NCI-H1092 treated with DMSO at 0.1 percent for 48 hours (cell line): ENCODE measurements around the gene FBXW12.
"Not testable (repeated sequence)": the region's sequence is repeated elsewhere in the genome, so short reads cannot be mapped to it uniquely, and the experiment has no call there.

ENCODE experiments used
- DNase-seq: peaks from one replicate; lab custom pipeline; 2025; lab: John Stamatoyannopoulos, UW

Gene FBXW12

GRCh38 chr3:48371651-48372376 is at the start of gene FBXW12:
TSS of gene FBXW12 (plus strand) at chr3:48372219. CDS start at chr3:48372768, 549 bp downstream.
- DNase-seq: no peak

- DNase-seq: not testable (repeated sequence)
These were observed 40.1 kb upstream of the FBXW12 start for GRCh38 chr3:48331706-48332435.

GRCh38 chr3:48333346-48334245 is 38.4 kb upstream of the FBXW12 start, which contains the start of gene SPINK8:
TSS of gene SPINK8 (minus strand) at chr3:48333661. CDS start at chr3:48328341, 5,320 bp downstream.
- not testable (repeated sequence) for DNase-seq

- no peak for DNase-seq
These were observed 37.4 kb upstream of the FBXW12 start for GRCh38 chr3:48334605-48335004.

- DNase-seq: not testable (repeated sequence)
These were observed 36.7 kb upstream of the FBXW12 start for GRCh38 chr3:48335286-48335685.

GRCh38 chr3:48337536-48337935 is 34.5 kb upstream of the FBXW12 start:
- DNase-seq: not testable (repeated sequence)

GRCh38 chr3:48338635-48339034 is 33.4 kb upstream of the FBXW12 start:
- DNase-seq: no peak

- no peak for DNase-seq
These were observed 28.6 kb upstream of the FBXW12 start for GRCh38 chr3:48343432-48343831.

GRCh38 chr3:48344867-48345507 is 27.0 kb upstream of the FBXW12 start:
- DNase-seq: no peak

- no peak for DNase-seq
These were observed 26.0 kb upstream of the FBXW12 start for GRCh38 chr3:48345946-48346572.

- no peak for DNase-seq
These were observed 24.5 kb upstream of the FBXW12 start for GRCh38 chr3:48347500-48347899.

GRCh38 chr3:48352546-48352945 is 19.5 kb upstream of the FBXW12 start:
- no peak for DNase-seq

- no peak for DNase-seq
These were observed 18.0 kb upstream of the FBXW12 start for GRCh38 chr3:48353987-48354386.

GRCh38 chr3:48356419-48356818 is 15.6 kb upstream of the FBXW12 start:
- DNase-seq: no peak

- no peak for DNase-seq
These were observed 10.1 kb upstream of the FBXW12 start for GRCh38 chr3:48361928-48362327.

GRCh38 chr3:48364840-48365239 is 7.2 kb upstream of the FBXW12 start:
- DNase-seq: no peak

- DNase-seq: peak; percentile 54
These were observed 4.8 kb upstream of the FBXW12 start for GRCh38 chr3:48367201-48367600.

GRCh38 chr3:48369693-48370332 is 2.2 kb upstream of the FBXW12 start:
- no peak for DNase-seq

- no peak for DNase-seq
These were observed 1.7 kb upstream of the FBXW12 start for GRCh38 chr3:48370333-48370713.

GRCh38 chr3:48372377-48372770 is 355 bp downstream of the FBXW12 start:
- DNase-seq: no peak
